Glomerular endothelial cell (primary cell): ENCODE measurements around the gene MEIS2. TPM values are rescaled to one million over a fixed set of nuclear protein-coding genes. Genes with fewer than 3 reads are reported as not detected.
A peak's percentile ranks its signal among the peaks of the same experiment; 100 is the strongest.

Source experiments
- DNase-seq: peaks from one replicate; pipeline ENCODE4 v3.0.0-alpha.2; 2011; ENCODE audit warnings: low read depth, low spot score; ENCODE audit errors: extremely low read depth
- total RNA-seq: library from RNA; depleted of rRNA; stranded (reverse); fragments of >200 nt; gene quantifications from 2 replicates; pipeline ENCODE4 v1.2.3, GENCODE V29; 2015

MEIS2 gene
- total RNA-seq, 1 donor from 2014 or later: 103 TPM

DNA sequence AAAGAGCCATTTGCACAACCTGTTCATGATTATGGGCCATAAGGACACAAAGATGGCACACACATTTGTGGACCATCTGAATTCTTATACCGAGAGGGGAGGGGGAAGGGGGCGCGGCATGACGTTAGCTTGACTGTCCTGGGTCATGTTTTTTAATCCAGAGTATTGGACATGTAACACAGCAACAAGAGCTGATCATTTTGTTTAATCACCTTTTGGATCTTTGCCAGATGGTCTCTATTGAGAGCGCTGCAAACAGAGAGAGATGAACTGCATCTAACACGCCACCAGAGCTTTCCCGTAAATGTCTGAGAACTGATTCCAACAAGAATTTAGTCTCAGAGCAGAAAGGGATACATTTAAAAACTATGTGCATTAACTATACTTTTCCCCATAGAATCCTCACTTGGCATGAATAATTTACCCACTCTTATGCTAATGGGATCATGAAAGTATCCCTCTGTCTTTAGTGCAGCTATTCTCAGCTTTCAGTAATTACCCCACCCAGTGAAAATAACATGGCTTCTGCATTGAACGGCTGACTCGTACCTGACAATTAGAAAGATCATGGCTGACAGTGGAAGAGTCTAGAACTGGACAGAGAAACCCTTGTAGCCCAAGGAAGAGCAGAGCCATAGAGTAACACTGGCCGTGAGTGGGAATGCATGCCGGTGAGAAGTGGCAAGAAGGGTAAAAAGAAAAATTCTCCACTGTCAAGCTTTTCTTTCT lies 22.6 kb downstream of the MEIS2 start:
- DNase-seq: no peak

DNA sequence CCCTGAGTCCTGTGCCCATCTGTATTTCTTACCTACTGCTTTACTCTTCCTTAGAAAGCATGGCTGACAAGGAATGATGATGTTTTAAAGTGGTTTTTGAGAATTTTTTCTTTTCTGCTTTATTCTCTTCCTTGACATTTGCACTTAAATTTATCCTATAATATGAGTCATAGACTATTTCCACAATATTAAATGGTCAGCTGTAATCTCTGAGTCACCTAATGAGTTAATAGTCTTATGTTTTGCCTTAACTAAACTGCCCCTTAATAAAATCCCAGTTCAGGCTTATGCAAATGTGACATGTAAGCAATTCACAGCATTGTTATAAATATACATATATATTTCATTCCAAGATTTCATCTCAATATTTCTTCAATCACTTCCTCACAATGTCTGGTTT lies 23.8 kb downstream of the MEIS2 start:
- no peak for DNase-seq

DNA sequence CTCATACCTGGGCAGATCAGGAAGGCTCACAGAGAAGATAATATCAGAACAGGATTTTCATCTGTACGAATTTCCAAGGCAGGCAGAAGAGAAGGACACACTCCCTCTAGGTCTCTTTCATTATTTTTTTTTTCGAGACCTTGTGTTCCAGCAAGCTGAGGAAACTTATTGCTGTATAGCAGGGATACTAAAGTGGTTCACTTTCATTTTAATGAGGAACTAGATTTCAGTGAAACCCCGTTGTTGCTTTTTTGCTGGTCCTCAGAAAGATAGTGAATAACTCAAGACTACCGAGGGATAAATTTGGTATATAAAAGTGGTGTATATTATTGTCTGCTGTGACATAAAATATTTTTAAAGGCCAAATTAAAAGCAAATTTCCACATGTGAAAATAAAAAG lies 24.6 kb downstream of the MEIS2 start:
- no peak for DNase-seq

DNA sequence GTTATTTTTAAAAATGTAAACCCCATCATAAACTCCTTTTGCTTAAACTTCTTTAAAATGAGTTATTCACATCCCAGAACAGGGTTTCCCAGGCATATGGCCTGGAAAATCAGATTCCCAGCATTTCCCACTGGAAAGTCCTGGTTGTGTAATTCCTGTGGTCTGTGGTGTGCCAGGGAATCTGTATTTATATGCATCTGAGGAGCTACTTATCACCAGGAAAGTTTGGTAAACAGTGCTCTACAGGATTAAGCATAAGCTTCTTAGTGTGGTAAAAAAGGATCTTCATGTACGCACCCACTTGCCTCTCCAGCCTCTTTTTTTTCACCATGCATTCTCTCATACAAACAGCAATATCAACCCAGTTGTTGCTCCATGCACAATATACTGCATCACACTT lies 28.2 kb downstream of the MEIS2 start:
- no peak for DNase-seq

DNA sequence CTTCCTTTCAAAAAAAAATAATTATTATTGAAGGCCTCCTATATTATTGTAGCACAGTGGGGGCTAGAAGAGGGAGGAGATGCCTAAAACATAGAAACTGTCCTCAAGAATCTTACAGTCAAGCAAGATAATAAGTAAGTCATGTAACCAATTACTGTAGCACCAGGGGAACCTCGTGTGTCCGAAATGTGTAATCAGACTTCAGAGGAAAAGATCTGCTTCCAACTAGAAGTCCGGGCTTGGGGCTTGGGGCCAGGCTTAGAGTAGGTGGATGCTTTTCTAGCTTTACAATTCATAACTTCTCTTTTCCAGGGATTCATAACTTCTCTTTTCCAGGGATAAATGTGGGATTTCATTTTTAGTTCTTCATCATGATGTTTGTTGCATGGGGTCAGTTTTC lies 29.2 kb downstream of the MEIS2 start:
- no peak for DNase-seq

DNA sequence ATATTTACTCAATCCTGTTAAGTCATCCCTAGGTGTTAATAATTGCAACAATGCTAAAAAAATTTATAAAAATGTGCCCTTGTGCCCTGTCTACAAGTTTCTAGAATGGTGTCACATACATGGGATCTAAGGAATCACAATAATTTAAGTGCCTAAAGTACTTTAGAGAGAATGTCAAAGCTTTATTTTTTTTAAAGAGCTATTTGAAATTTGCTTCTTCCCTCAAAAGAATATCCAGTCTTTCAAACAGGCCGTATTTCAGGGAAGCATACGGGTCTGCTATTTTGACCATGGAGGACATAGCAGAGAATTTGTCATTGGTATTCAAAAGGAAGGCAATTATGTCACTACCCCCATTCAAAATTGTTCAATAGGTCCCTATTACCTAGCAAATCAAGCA lies 29.7 kb downstream of the MEIS2 start:
- DNase-seq: no peak

DNA sequence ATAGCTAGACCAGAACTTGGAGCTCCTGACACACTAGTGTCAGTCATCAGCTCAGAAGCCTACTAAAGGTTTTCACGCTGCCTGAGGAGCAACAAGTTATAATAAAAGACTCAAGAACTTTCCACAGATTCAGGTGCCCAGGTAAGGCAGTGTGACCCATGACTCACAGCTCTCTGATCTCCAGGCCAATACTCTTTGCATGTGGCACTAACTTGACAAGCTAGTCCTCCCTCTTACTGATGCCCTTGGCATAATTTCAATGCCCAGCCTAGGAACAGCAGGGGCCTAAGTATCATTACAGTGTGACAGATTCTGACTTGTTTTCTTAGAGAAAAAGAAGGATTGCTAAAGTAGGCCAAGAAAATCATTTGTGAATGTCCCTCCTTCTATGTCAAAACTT lies 38.4 kb downstream of the MEIS2 start:
- no peak for DNase-seq

DNA sequence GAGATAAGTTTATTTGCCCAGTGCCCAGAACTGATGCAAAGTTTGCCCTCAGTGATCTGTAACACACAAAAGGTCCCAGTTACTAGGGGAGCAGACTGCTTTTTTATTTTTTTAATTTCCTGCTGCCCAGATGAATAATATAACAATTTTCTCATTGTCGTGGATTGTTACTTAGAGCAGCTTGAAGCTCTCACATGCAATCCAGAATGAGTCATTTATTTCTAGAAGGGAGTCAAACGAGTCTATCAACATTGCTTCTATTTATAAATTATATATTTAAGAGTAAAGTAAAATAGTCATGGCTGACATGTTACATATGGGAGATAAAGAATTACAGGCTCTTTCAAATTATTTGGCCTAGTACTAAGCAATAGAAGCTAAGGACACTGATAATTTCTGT lies 41.3 kb downstream of the MEIS2 start:
- DNase-seq: peak; percentile 37

DNA sequence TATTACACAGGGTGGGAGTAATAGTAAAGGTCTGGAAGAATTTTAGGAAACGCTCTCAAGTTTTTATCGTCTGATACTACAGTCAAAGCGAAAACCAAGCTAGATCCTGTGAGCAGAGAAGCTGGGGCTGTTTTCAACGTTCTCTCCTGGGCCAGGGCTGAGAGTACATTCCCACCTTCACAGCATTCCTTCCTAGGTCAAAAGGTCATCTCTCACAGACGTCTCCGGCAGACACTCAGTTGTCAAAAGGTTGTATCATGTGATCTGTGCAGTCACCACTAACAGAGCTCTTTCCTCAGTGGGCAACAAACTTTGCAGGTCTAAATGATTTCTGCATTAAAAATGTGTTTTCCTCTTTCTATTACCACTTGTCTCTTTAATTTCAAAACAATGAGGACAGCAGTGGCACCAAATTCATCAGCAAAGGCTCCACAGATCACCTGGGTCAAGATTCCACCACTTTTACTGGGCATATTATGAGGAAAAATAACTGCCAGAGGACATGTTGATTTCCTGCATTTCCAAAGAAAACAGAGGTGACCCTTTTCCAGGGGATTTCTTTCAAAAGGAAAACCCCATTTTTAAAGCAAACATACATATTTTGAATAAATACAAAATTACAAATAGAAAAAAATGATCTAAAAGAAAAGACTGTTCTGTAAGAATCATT lies 41.9 kb downstream of the MEIS2 start:
- DNase-seq: no peak

DNA sequence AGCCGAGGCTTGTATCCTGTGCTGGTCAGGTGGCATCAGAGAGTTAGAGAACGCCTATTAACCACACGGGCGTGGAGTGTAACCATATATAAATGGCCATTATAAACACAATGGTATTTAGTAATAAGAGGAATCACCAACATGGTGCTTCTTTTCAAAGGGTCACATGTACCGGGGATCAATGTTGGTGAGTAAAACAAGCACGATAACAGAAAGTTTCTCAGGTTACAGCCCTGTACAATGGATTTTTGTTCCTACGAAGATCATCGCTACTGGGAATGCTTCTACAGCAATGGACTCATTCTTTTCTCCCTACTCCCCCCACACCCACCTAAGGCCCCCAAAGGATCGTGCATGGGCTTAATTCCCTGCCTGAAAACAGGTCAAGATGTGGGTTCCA lies 42.5 kb downstream of the MEIS2 start:
- no peak for DNase-seq

DNA sequence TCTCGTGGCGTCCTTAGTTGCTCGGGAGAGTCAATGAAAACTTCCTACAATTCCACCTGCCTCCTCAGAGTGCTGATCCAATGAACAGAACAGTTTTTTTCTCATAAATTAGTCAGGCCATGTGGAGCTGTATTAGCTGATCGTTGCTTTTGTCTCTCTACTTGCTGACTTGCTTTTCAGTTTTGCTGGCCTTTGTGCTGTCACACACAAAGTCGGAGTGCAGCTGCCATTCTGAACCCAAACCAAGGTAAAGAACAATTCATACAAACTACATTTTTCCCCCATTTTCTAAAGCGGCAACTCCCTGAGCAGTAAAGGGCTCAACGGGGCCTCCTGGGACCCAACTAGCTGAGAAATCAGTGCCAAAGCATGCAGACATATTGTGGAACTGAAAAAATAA lies 43.1 kb downstream of the MEIS2 start:
- DNase-seq: no peak

DNA sequence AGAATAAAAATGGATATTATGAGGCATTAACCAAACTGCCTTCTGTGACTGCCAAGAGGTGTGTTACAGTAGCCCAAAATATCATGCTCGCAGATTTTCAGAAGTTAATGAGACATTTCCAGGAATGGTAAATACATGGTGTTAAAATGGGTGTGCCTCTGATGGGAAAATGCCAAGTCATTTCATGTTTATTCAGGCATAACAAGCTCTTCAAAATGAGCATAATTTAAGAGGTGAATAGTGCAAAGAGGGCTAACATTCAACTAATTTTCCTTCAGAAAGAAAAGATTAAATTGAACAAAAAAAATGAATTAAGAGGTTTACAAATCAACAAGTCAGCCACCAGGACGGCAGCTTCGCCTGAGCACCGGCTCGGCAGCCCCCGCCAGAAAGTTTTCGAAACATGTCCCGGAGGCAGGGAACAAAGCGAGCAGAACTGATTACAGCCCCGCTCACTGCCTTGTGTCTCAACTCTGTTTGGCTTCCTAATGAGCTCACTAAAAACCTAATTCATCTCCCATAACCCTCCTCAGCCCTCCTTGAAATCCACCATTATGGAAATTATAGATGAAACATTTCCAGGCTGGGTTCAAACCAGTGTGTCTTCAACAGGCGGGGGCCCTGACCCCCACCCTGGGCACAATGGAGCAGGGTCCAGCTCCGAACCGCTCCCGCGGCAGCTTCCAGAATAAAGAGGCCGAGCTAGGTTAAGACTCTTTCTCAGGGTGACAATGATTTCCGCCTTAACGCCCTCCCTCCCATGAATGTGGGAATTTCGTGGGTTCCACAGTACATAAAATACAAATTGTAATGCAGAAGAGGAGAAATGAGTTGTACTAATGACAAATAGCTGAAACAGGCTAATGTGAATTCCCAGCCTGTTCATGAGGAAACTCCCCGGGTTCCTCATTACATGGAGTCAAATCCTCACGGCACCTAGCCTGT lies 43.9 kb downstream of the MEIS2 start:
- DNase-seq: no peak

DNA sequence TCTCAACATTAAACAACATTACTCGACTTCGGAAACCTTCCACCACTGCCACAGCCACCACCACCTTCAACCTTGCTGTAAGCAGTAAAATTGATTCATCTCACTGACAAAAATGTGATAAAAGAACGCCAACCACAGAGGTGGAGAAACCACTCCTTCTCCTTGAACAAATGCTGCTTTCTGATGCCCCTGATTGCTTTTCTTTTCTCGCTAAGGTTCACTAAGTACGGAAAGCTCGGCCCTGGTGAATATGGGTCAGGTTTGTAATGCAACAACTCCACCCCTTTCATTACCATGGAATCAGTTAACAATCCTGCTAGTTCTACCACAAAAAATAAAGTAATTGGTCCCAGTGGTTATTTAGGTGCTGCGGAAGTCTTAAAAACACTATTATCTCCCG lies 44.9 kb downstream of the MEIS2 start:
- no peak for DNase-seq

DNA sequence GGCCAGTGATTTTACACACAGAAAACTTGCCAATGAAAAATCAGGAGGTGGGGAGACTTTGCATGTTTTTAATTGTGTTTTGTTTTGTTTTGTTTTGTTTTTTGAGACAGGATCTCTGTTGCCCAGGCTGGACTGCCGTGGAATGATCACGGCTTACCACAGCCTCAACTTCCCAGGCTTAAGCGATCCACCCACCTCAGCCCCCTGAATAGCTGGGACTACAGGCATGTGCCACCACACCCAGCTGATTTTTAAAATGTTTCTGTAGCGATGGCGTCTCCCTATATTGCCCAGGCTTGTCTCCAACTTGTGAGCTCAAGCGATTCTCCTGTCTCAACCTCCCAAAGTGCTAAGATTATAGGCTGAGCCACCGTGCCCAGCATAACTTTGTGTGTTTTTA lies 46.0 kb downstream of the MEIS2 start:
- DNase-seq: no peak

DNA sequence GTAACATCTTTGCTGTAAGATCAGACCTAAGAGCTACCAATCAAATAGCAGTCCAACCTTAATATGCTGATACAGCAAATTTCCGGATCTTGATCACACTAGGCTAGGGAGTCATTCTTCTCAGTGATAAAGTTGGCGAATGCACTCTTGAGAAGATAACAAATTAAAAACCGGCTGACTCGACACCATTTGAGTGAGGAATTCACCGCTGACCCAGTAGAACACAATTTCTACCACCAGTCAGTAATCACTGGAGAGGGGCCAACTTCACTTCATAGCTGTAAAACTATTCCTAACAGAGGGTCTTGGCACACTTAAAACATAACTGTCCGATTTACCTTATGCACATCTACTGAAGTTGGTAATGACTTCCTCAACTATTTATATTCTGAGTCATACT lies 47.2 kb downstream of the MEIS2 start:
- DNase-seq: no peak

DNA sequence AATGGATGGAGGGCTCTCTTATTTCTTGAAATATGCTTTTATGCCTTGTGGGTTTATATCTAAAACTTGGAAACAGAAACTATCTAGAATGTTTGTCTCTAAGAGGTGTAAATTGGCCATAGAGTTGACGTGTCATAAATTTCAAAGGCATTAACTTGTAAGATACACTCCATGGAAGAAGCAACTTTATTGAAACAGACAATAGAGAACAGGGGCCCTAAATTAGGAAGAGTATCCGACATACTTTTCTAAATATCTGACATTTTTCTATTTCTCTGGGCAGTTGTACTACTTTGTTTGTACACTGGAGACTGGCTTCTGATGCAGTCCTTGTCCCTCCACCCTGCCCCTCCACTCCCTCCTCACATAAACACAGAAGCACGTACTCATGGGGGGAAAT lies 50.0 kb downstream of the MEIS2 start:
- no peak for DNase-seq

DNA sequence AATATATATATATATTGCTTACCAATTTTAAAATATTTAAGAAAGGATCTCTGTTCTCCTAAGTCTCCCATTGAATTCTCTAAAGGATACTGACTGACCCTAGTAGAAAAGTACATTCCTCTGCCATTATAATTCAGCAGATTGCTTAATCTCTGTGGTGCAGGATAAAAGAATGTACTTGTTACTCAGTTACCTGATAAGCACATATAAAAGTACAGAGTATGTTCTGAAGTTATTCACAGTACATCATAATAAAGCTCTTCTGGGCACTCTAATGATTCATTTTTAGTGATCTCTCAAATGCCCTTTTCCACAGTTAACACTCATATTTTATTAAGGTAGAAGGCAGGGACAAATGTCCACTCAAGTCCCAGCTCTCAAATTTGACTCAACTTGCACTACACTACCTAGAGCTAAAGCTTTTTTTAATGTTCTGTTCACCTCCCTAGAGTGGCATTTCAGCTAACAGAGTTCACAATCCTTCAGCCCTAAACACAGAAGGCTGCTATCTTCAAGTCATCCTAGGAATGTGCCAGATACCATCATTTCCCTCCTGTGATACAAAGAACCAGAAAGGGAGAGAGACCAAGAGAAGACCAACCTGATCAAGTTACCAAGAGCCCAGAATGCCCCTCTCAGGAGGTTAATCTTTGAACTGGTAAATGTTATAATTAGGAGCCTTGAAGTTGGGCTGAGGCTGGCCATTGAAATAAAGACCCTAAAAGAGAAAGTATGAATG lies 53.3 kb downstream of the MEIS2 start:
- no peak for DNase-seq

DNA sequence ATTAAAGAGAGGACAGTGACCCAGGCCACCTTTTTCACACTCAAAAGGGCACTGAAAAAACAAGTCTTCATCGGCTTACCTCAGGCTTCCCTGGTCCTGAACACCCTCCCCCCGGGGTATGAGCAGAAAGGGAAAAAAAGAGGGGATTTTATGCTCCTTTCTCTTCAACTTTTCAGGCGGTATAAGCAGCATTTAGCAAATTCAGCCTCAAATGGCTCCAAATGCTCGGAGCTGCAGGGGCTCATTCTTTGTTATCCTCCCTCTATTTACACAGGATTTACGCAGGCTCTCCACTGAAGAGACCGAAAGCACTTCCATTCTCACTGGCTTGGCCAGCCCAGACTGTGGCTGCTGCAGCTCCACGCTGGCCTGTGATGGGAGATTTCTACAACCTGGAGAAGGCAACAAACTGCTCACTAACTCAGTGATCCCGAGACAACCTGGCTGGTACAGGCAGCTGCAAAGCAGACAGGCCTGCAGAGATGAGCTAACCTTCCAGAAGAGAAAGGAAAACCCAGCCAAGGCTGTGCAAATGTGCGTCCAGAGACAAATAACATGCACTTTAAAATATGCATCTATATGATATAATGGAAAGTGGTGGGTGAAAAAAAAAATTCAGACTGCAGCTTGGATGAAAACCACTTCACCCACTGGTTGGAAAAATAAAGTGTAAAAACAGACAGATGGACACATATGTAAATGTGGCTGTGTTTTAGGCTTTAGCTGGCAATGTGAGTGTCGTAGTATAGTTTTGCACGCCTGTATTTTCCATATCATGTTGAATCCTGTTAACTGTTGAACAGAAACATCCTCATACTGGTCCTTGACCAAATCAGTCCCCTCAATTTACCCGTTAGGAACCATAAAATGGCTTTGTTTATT lies 54.2 kb downstream of the MEIS2 start:
- DNase-seq: no peak

DNA sequence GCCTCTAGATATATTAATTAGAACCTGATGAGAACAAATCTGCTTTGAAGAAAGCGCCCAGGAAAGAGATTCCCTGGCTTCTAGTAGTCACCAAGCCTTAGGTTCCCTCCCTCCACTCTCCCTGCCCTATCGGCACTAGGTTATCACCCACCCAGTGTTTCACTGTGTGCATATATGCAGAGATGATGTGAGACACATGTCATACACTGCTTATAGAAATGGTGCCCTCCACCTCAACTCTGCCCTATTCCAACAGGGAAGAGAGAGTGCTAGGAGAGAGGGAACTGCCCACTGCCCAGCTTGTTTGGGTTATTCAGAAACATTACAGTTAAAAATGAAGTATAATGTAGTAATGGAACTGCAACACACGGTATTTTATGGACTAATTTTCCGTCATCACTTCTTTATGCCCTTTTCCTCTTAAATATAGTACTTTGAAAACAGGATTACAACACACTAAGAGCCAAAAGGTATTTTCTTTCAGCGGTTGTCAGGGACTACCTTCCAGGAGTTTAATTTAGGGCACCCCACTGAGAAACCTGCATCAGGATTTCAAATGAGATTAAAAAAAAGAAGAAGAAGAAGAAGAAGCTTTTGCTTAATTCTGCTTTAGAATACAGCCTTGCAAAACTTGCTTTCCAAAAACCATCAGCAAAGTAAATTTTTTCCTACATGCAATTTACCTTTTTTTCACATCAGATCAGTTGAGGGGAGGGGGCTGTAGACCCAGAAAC lies 55.3 kb downstream of the MEIS2 start:
- DNase-seq: no peak
